HFFc6 (cell line): ENCODE data around the gene GCNT3. TPM values are rescaled to one million over a fixed set of nuclear protein-coding genes. Genes with fewer than 3 reads are reported as not detected.

ENCODE experiments used
- DNase-seq: peaks from one replicate; pipeline ENCODE4 v3.0.0-alpha.2; 2018
- H3K27ac Mint-ChIP-seq: 2 replicates; pipeline ENCODE4 v1.8.0; 2020; ENCODE audit warnings: mild to moderate bottlenecking, mixed read lengths
- H3K27me3 Mint-ChIP-seq: 2 replicates; pipeline ENCODE4 v1.8.0; 2021; ENCODE audit warnings: mild to moderate bottlenecking, moderate library complexity, mixed read lengths; ENCODE audit not compliant: insufficient read depth
- H3K36me3 Mint-ChIP-seq: 2 replicates; pipeline ENCODE4 v1.8.0; 2021; ENCODE audit warnings: low read depth, mixed read lengths
- H3K4me1 Mint-ChIP-seq: 2 replicates; pipeline ENCODE4 v1.8.0; 2020; ENCODE audit warnings: low read depth, mixed read lengths
- H3K4me3 Mint-ChIP-seq: 2 replicates; pipeline ENCODE4 v1.8.0; 2020; ENCODE audit warnings: mild to moderate bottlenecking, moderate library complexity, mixed read lengths
- H3K9me3 Mint-ChIP-seq: 2 replicates; pipeline ENCODE4 v1.8.0; 2020; ENCODE audit warnings: mild to moderate bottlenecking, mixed read lengths
- total RNA-seq, 6 experiments: library from RNA; stranded (reverse); fragmentation: NEBNext Ultra II Directional; extraction: Animal tissue kit (Norgen Biotek cat#: 25700); gene quantifications; 2 replicates in 1 of 6; 3 replicates in 5 of 6; pipeline ENCODE4 v1.2.3, GENCODE V29; 2021
- TF ChIP-seq, protein P1 (sequence below): fragments of 200-600 bp; sonication (generic); IDR thresholded peaks from 2 replicates; pipeline ENCODE4 v1.5.0; 2021; ENCODE audit warnings: antibody characterized with exemption, mild to moderate bottlenecking

The GCNT3 gene
- total RNA-seq, 6 experiments from 2014 or later = not detected

DNA sequence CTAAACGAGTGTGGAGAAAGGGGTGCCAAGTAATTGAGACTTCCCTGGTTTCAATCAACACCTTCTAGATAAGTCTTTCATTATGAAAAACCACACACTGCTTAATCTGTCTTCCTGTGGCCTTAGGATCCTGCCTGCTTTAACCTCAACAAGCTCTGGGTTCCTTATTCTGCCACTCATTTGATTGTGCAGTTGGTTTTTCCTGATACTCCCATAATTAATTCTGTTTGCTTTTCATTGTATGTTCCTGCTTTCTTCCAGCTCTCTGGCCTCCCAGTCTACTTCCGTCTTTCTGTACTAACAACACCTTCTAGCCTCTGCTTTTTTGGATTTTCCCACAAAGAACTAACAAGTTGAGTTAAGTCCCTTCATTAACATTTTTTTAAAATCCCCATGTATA is 20.2 kb upstream of the GCNT3 start:
- no peak overlapping the region for H3K4me3 Mint-ChIP-seq
- H3K36me3 Mint-ChIP-seq = no peaks in the 10 kb centered on the region
- TF ChIP-seq, protein P1, sequence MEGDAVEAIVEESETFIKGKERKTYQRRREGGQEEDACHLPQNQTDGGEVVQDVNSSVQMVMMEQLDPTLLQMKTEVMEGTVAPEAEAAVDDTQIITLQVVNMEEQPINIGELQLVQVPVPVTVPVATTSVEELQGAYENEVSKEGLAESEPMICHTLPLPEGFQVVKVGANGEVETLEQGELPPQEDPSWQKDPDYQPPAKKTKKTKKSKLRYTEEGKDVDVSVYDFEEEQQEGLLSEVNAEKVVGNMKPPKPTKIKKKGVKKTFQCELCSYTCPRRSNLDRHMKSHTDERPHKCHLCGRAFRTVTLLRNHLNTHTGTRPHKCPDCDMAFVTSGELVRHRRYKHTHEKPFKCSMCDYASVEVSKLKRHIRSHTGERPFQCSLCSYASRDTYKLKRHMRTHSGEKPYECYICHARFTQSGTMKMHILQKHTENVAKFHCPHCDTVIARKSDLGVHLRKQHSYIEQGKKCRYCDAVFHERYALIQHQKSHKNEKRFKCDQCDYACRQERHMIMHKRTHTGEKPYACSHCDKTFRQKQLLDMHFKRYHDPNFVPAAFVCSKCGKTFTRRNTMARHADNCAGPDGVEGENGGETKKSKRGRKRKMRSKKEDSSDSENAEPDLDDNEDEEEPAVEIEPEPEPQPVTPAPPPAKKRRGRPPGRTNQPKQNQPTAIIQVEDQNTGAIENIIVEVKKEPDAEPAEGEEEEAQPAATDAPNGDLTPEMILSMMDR = no peak
- no peak overlapping the region for H3K27ac Mint-ChIP-seq
- no peak for DNase-seq
- H3K27me3 Mint-ChIP-seq = no peaks in the 10 kb centered on the region; the same call in 1 of the 2 replicates
- peaks cover 13% of the 10 kb centered on the region for H3K4me1 Mint-ChIP-seq
- H3K9me3 Mint-ChIP-seq = no peaks in the 10 kb centered on the region

DNA sequence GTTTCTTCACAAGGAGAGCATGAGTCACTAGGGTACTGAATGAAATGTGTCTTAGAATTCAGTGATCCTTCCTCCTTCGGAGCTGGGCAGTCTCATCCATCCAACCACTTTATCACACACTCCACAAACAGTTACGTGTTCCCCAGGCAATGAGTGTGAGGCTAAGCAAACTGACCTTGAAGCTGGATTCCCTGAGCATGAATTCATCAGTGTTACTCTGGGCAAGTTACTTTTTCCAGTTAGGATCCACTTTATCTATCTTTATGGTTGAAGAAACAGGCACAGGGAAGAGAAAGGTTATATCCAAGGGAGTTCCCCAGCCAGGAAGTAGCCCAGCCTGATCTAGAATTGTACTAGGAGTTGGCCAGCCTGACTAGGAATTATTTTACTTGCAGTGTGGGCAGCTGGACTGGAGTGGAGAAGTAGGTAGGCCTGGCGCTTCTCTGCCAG is 17.1 kb upstream of the GCNT3 start:
- TF ChIP-seq, protein P1 = no peak
- DNase-seq = peak; percentile 69
- Mint-ChIP-seq H3K4me1 (peaks cover 13% of the 10 kb centered on the region), H3K4me3 (no peak overlapping the region), H3K27me3 (peaks cover 5% of the 10 kb centered on the region; the same call in 1 of the 2 replicates), H3K27ac (peak overlapping the region; percentile 75), H3K36me3 (no peaks in the 10 kb centered on the region), H3K9me3 (no peaks in the 10 kb centered on the region)

DNA sequence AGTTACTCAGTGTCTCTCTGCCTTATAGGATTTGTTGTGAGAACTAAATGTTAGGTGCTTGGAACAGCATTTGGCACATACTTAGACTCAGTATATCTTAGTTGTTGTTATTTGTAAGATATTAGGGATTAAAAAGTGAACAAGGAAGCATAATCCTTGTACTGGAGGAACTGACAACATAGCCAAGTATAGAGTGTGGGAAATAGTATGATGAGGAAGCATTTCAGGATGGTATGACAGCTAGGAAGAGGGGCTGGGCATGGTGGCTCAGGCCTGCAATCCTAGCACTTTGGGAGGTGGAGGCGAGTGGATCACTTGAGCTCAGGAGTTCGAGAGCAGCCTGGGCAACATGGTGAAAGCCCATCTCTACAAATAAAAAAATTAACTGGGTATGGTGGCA is 16.6 kb upstream of the GCNT3 start:
- Mint-ChIP-seq H3K9me3 (no peaks in the 10 kb centered on the region; the same call in 1 of the 2 replicates), H3K4me1 (peaks cover 13% of the 10 kb centered on the region), H3K36me3 (no peaks in the 10 kb centered on the region), H3K27ac (peak overlapping the region; percentile 75), H3K4me3 (no peak overlapping the region), H3K27me3 (peaks cover 6% of the 10 kb centered on the region; the same call in 1 of the 2 replicates)
- TF ChIP-seq, protein P1 = no peak
- DNase-seq = no peak

DNA sequence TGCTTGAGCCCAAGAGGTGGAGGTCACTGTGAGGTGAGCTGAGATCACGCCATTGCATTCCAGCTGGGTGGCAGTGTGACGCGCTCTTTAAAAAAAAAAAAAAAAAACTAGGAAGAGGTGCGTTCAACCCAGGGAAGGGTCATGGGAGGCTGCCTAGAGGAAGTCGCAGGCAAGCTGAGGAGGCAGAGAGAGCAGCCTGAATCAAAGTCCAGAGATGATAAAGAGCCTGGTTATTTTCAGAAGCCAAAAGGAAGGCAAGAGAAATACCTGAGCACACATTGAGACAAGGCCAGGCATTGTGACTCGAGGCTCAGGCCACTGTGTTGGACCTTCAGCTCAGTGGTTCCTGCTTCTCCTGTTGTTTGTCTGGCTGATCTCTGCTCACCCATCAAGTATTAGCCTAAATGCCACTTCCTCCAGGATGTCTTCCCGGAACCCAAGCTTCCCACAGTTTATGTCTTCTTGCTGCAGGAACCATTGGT is 16.1 kb upstream of the GCNT3 start:
- Mint-ChIP-seq H3K27ac (no peak overlapping the region; the same call in 1 of the 2 replicates), H3K9me3 (no peaks in the 10 kb centered on the region; the same call in 1 of the 2 replicates), H3K4me3 (no peak overlapping the region), H3K36me3 (no peaks in the 10 kb centered on the region), H3K4me1 (peaks cover 13% of the 10 kb centered on the region), H3K27me3 (peaks cover 6% of the 10 kb centered on the region; the same call in 1 of the 2 replicates)
- no peak for DNase-seq
- TF ChIP-seq, protein P1 = no peak

DNA sequence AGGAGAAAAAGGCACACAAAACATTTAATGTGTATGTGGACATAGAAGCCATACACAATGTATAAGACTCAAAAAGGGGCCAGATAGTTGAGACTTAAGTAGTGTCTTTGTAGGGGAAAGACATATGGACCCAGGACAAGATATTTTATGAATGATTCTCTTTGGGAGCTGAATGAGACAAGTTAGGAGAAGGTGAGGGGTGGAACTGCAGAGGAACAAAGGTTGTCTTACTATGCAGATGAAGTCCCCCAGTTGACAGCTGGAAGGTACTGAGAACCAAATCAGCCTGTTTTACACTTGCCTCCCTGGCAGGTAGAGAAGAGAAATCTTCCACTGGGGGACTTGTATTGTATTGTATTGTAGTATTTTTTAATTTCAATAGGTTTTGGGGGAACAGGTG is 14.9 kb upstream of the GCNT3 start:
- peaks cover 9% of the 10 kb centered on the region; the same call in 1 of the 2 replicates for H3K27me3 Mint-ChIP-seq
- no peak overlapping the region for H3K27ac Mint-ChIP-seq
- H3K36me3 Mint-ChIP-seq = no peaks in the 10 kb centered on the region
- H3K9me3 Mint-ChIP-seq = no peaks in the 10 kb centered on the region; the same call in 1 of the 2 replicates
- TF ChIP-seq, protein P1 = no peak
- H3K4me1 Mint-ChIP-seq = peaks cover 13% of the 10 kb centered on the region
- H3K4me3 Mint-ChIP-seq = no peak overlapping the region
- DNase-seq = no peak
